Neuronal stem cell (in vitro differentiated cells): ENCODE data around the gene KATNAL1. TPM values are rescaled to one million over a fixed set of nuclear protein-coding genes. Genes with fewer than 3 reads are reported as not detected.

Experiments used
- small RNA-seq: library from polyadenylated mRNA; stranded (forward); fragments of <200 nt; extraction: miRNeasy Mini kit (QIAGEN cat#:217004); gene quantifications from one replicate; pipeline ENCODE3, GENCODE V24; 2013; ENCODE audit not compliant: insufficient read depth

Gene KATNAL1

Small RNA genes lying within 50 kb of the gene (small RNA-seq; reads per million reads assigned to genes)
- gene RNU6-64P, result not detected
